NCI-H2107 (cell line): ENCODE data around the gene PHIP.
"Not testable (repeated sequence)": the region's sequence is repeated elsewhere in the genome, so short reads cannot be mapped to it uniquely, and the experiment has no call there.

Experiments
- DNase-seq: peaks from one replicate; lab custom pipeline; 2025; lab: John Stamatoyannopoulos, UW

Gene PHIP

DNA sequence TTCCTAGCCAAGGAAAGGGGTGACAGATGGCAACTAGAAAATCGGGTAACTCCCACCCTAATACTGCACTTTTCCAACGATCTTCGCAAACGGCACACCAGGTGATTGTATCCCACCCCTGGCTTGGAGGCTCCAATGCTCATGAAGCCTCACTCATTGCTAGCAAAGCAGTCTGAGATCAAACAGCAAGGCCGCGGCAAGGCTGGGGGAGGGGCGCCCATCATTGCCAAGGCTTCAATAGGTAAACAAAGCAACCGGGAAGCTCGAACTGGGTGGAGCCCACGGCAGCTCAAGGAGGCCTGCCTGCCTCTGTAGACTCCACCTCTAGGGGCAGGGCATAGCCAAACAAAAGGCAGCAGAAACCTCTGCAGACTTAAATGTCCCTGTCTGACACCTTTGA is 156.9 kb downstream of the PHIP start:
- not testable (repeated sequence) for DNase-seq

- no peak for DNase-seq
Observed at GRCh38 chr6:78917788-78918187, 160.3 kb downstream of the PHIP start.

DNA sequence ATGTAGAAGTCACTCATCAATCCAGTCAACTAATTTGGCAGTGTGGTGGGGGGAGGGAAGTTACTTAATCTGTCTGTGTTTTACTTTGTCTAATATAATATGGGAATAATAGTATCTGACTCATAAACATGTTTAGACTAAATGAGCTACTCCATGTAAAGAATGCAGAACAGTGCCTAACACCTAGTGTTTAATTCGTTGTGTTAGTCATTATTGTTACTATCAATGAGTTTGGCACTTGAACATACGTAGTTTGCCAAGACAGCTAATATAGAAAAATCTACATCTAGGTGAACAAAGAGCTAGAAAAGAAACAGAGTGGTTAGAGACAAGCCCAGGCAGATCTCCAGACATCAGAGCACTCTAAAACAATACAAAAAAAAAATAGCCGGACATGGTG is 161.6 kb downstream of the PHIP start:
- DNase-seq: no peak

DNA sequence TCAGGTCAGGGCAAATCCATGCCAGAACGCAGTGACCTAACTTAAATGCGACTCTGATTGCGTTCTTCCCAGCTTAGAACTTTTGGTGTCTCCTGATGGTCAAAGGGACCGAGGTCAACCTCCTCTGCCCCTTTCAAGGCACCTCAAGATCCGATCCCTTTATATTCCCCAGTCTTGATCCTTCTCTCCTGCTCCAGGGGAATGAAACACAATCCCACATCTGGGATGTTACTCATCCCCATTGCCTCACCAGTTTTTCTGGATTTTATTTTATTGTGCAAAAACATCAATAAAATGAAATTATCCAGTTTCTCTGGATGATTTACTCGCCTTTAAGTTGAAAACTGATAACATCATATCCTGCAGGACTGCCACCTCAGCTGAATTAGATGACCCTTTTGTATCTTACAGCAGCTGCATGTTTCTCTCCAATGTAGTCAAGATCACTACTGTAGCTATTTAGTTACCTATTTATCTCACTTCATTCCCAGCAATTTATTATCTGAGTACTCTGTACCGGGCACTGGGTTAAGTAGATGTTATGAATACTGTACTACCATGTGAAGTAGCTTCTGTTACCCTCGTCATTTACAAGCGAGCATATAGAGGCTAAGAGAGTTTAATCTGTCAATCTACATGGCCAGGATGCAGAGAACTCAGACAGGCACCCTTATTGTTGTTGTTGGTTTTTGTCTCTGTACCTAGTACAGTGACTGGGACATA is 166.7 kb downstream of the PHIP start:
- DNase-seq: no peak

GRCh38 chr6:78910591-78911171 is 167.4 kb downstream of the PHIP start:
- DNase-seq: no peak

- DNase-seq: no peak
Observed at GRCh38 chr6:78910010-78910409, 168.0 kb downstream of the PHIP start.

DNA sequence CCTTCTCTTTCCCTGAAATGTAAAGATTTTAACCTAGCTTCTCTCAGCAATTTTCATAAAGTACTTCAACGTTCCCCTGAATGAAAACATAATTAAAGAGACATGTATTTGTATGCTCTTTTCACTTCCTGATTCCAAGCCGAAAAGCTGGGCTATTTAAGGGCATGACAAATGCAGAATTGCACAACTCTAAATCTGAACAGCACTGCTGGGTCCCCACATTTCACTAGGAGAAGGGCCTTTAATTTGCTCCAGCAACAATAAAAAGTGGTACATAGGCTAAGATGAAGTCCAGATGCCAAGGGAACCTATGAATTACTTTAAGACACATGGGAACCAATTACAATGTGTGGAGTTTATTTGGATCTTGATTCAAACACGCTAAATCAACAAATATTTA is 168.7 kb downstream of the PHIP start:
- DNase-seq: no peak

GRCh38 chr6:78908621-78909020 is 169.4 kb downstream of the PHIP start:
- no peak for DNase-seq

DNA sequence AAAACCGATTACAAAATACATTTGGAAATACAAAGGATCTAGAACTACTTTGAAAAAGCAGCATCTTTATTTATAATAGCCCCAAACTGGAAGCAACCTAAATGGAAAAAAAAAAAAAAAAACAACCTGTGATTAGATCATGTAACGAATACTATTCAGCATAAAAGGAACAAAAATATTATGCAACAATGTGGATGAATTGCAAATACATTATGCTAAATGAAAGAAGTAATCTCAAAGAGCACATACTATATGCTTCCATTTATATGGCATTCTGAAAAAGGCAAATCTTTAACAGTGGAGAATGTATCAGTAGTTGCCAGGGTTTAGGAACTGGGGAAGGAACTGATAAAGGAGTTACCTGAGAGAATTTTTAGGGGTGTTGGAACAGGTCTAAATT is 181.8 kb downstream of the PHIP start:
- DNase-seq: no peak

GRCh38 chr6:78889901-78890300 is 188.2 kb downstream of the PHIP start:
- not testable (repeated sequence) for DNase-seq
